Smooth muscle cell (in vitro differentiated cells): ENCODE measurements around the gene DGKB. TPM values are rescaled to one million over a fixed set of nuclear protein-coding genes. Genes with fewer than 3 reads are reported as not detected.

Experiments used
- DNase-seq: peaks from one replicate; lab custom pipeline; 2025; ENCODE audit not compliant: unreplicated experiment; lab: John Stamatoyannopoulos, UW
- H2AFZ ChIP-seq: fragments of 200-600 bp; sonication (generic); 2 replicates; pipeline ENCODE4 v1.6.0; 2016; ENCODE audit warnings: antibody characterized with exemption, low read depth, mild to moderate bottlenecking
- H3F3A ChIP-seq: fragments of 200-600 bp; sonication (generic); 2 replicates; pipeline ENCODE4 v1.6.0; 2017; ENCODE audit warnings: antibody characterized with exemption, low read depth
- H3K27ac ChIP-seq: fragments of 200-600 bp; sonication (generic); 2 replicates; pipeline ENCODE4 v1.5.1; 2016; ENCODE audit warnings: low read depth, mild to moderate bottlenecking
- H3K27me3 ChIP-seq: fragments of 200-600 bp; sonication (generic); 2 replicates; pipeline ENCODE4 v1.6.1; 2016; ENCODE audit warnings: low read depth, mild to moderate bottlenecking
- H3K36me3 ChIP-seq: fragments of 200-600 bp; sonication (generic); 2 replicates; pipeline ENCODE4 v1.5.1; 2016; ENCODE audit warnings: low read depth
- H3K4me1 ChIP-seq: fragments of 200-600 bp; sonication (generic); 2 replicates; pipeline ENCODE4 v1.5.1; 2016; ENCODE audit warnings: low read depth
- H3K4me2 ChIP-seq: fragments of 200-600 bp; sonication (generic); 2 replicates; pipeline ENCODE4 v1.6.0; 2016; ENCODE audit warnings: mild to moderate bottlenecking
- H3K4me3 ChIP-seq: fragments of 200-600 bp; sonication (generic); 2 replicates; pipeline ENCODE4 v1.5.1; 2016; ENCODE audit warnings: mild to moderate bottlenecking
- H3K79me2 ChIP-seq: fragments of 200-600 bp; sonication (generic); 2 replicates; pipeline ENCODE4 v1.6.0; 2016; ENCODE audit warnings: low read depth, mild to moderate bottlenecking
- H3K9ac ChIP-seq: fragments of 200-600 bp; sonication (generic); 2 replicates; pipeline ENCODE4 v1.6.0; 2016; ENCODE audit warnings: low read depth
- H3K9me3 ChIP-seq: fragments of 200-600 bp; sonication (generic); replicated peaks from 2 replicates; pipeline ENCODE4 v1.5.1; 2016; ENCODE audit warnings: low read depth
- H4K20me1 ChIP-seq: fragments of 200-600 bp; sonication (generic); 2 replicates; pipeline ENCODE4 v1.6.0; 2016; ENCODE audit warnings: low read depth
- WGBS: methylation state at CpG from one replicate; pipeline ENCODE4 v1.1.7; 2016; ENCODE audit warnings: low lambda C conversion rate; 5-methylcytosine and 5-hydroxymethylcytosine counted together
- polyA plus RNA-seq: library from polyadenylated mRNA; unstranded; fragments of >200 nt; fragmentation: Nextera tagmentation; extraction: Ambion mirVana; gene quantifications from 2 replicates; pipeline ENCODE4 v1.2.1, GENCODE V29; 2016
- total RNA-seq: library from RNA; depleted of rRNA; stranded (reverse); fragments of >200 nt; gene quantifications from 2 replicates; pipeline ENCODE4 v1.2.3, GENCODE V29; 2014
- TF ChIP-seq, protein P1 (sequence below): fragments of 200-600 bp; sonication (generic); IDR thresholded peaks from 2 replicates; pipeline ENCODE4 v1.5.1; 2017; ENCODE audit warnings: borderline replicate concordance, mild to moderate bottlenecking, antibody characterized with exemption; ENCODE audit not compliant: insufficient read depth, poor library complexity, severe bottlenecking

The DGKB gene
- total and polyA plus RNA-seq, 2 experiments from 2014 or later, result not detected

DNA sequence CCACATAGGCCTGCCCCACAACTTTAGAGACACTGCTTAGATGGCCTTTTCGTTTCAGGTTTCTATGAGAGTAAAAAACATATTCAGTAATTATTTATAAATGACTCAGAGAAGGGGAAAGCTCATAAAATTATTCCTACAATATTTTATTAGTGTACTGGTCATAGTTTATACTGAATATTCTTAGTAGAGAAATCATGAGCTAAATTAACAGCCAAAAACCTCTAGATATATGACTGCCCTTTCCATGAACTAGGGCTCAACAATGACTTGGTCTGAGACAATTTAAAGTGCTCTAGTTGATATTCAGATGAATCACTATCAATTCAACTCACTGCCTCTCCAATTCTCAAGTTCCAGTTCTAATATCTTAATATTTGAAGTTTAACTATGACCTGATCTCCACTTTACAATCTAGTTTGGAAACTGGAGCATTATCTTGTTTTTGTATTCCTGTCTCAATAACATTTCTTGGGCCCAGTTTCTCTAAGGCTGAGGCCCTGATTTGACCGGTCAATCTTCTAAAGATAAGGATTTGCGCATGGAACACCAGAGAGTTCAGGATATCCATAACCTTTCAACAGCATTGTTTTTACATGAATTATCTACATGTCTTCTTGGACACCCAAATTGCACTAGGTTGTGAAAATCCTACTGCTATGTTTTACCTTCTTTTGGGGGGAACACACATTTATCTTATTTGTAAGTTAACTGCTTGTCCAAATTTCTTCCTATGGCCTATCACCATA, 141.6 kb downstream of the DGKB start:
- H3K4me2 ChIP-seq, result no peak overlapping the region
- H3K9ac ChIP-seq, result no peak overlapping the region
- DNase-seq, result no peak
- TF ChIP-seq, protein P1, sequence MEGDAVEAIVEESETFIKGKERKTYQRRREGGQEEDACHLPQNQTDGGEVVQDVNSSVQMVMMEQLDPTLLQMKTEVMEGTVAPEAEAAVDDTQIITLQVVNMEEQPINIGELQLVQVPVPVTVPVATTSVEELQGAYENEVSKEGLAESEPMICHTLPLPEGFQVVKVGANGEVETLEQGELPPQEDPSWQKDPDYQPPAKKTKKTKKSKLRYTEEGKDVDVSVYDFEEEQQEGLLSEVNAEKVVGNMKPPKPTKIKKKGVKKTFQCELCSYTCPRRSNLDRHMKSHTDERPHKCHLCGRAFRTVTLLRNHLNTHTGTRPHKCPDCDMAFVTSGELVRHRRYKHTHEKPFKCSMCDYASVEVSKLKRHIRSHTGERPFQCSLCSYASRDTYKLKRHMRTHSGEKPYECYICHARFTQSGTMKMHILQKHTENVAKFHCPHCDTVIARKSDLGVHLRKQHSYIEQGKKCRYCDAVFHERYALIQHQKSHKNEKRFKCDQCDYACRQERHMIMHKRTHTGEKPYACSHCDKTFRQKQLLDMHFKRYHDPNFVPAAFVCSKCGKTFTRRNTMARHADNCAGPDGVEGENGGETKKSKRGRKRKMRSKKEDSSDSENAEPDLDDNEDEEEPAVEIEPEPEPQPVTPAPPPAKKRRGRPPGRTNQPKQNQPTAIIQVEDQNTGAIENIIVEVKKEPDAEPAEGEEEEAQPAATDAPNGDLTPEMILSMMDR, result no peak
- no peak overlapping the region for H3K4me3 ChIP-seq
- no peaks in the 10 kb centered on the region for H3K9me3 ChIP-seq
- no peaks in the 10 kb centered on the region for H3K79me2 ChIP-seq
- WGBS, result 75% methylated on average over 3 of the region's 3 CpGs
- H3K27me3 ChIP-seq, result no peaks in the 10 kb centered on the region
- H4K20me1 ChIP-seq, result no peaks in the 10 kb centered on the region
- H3K27ac ChIP-seq, result no peak overlapping the region
- H3K4me1 ChIP-seq, result no peaks in the 10 kb centered on the region
- no peak overlapping the region for H2AFZ ChIP-seq
- H3K36me3 ChIP-seq, result no peaks in the 10 kb centered on the region
- H3F3A ChIP-seq, result no peaks in the 10 kb centered on the region

DNA sequence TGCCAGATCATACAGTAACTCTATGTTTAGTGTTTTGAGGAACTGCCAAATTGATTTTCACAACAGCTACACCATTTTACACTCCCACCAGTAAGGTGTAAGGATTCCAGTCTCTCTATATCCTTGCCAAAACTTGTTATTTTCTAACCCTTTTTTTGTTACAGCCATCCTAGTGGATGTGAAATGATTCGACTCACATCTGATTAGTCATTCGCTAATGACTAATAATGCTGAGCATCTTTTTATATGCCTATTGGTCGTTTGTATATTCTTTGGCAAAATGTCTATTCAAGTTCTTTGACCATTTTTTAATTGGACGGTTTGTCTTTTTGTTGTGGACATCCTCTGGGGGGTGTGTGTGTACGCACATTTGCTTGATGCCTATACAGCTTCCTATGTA, 142.8 kb downstream of the DGKB start:
- no peak for DNase-seq
- no peaks in the 10 kb centered on the region for H3K4me1 ChIP-seq
- H3K27me3 ChIP-seq, result no peaks in the 10 kb centered on the region
- H3K36me3 ChIP-seq, result no peaks in the 10 kb centered on the region
- H2AFZ ChIP-seq, result no peak overlapping the region
- H3K27ac ChIP-seq, result no peak overlapping the region
- no peaks in the 10 kb centered on the region for H3K9me3 ChIP-seq
- H3K4me2 ChIP-seq, result no peak overlapping the region
- 92% methylated on average over 5 of the region's 5 CpGs for WGBS
- H3K4me3 ChIP-seq, result no peak overlapping the region
- no peaks in the 10 kb centered on the region for H4K20me1 ChIP-seq
- H3K9ac ChIP-seq, result no peak overlapping the region
- H3K79me2 ChIP-seq, result no peaks in the 10 kb centered on the region
- H3F3A ChIP-seq, result no peaks in the 10 kb centered on the region
- TF ChIP-seq, protein P1, result no peak

DNA sequence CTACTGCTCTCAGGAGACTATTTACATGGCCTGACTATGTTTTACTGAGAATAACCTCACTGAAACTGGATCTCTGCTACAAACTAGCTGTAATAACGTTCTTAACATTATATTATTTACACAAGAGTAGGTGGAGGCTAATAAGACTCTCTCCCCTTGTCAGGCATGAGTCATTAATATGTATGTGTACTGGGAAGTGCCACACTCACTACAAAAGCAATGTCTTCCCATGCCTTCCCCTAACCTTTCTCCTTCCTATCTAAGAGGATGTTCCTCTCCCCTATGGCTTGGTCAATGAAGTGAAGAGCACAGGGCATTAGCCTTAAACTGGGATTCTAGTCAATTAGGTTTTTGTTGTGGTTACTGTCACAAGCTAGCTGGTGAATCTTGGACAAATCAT, 147.9 kb downstream of the DGKB start:
- H4K20me1 ChIP-seq, result no peaks in the 10 kb centered on the region
- H3K9ac ChIP-seq, result no peak overlapping the region
- H3K4me2 ChIP-seq, result peak overlapping the region; percentile 15
- H3K27me3 ChIP-seq, result no peaks in the 10 kb centered on the region
- H2AFZ ChIP-seq, result peak overlapping the region; percentile 59
- WGBS, result 17% methylated on average over 1 of the region's 1 CpG
- TF ChIP-seq, protein P1, result no peak
- H3K4me3 ChIP-seq, result no peak overlapping the region
- H3F3A ChIP-seq, result no peaks in the 10 kb centered on the region
- H3K9me3 ChIP-seq, result no peaks in the 10 kb centered on the region
- no peaks in the 10 kb centered on the region for H3K79me2 ChIP-seq
- no peak overlapping the region for H3K27ac ChIP-seq
- DNase-seq, result no peak
- no peaks in the 10 kb centered on the region for H3K36me3 ChIP-seq
- H3K4me1 ChIP-seq, result no peaks in the 10 kb centered on the region

DNA sequence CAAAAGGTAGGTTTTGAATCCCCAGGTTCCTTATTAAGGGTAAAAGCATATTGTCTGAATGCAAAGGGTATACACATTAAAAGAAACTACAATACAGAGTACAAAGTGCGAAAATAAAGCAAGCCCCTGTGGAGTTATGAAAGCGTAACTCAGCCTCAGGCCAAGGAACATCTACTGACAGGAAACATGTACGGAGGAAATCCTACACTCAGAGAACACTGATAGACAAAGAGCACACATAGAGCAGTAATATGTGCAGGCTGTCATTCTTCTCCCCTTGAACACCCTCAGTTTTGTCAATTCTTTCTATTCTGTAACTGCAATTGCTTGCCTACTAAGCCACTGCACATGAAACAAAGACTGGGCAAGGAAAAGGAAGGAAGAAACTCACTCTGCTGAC, 150.2 kb downstream of the DGKB start:
- Histone ChIP-seq H3K9ac (no peak overlapping the region), H2AFZ (no peak overlapping the region), H4K20me1 (no peaks in the 10 kb centered on the region), H3K9me3 (no peaks in the 10 kb centered on the region), H3K27ac (no peak overlapping the region), H3K4me2 (no peak overlapping the region), H3F3A (no peaks in the 10 kb centered on the region), H3K4me3 (no peak overlapping the region), H3K36me3 (no peaks in the 10 kb centered on the region), H3K79me2 (no peaks in the 10 kb centered on the region), H3K4me1 (peaks cover 4% of the 10 kb centered on the region), H3K27me3 (no peaks in the 10 kb centered on the region)
- no peak for DNase-seq
- WGBS, result 90% methylated on average over 3 of the region's 3 CpGs
- TF ChIP-seq, protein P1, result no peak
